ENCODE data around the gene CD59.

Gene CD59

GRCh38 chr11:33772870-33773269, 36.6 kb upstream of the CD59 start:
- Histone ChIP-seq H3K36me3 (ENCODE audit: insufficient read depth, low read depth, low read length) (peaks cover 9% of the 10 kb centered on the region), H3K27ac (ENCODE audit: low read length) (no peak overlapping the region), H3K9me3 (ENCODE audit: insufficient read depth, low read depth, low read length) (no peaks in the 10 kb centered on the region), H3K27me3 (ENCODE audit: insufficient read depth, low read length) (peaks cover 37% of the 10 kb centered on the region), H3K9ac (ENCODE audit: low read depth, low read length) (no peak overlapping the region), H3K4me3 (ENCODE audit: low read length) (peak overlapping the region; percentile 85; the same call in 1 of the 2 replicates), H3K4me1 (ENCODE audit: insufficient read depth, low read length) (peaks cover 11% of the 10 kb centered on the region)

- Histone ChIP-seq H3K9me3 (ENCODE audit: insufficient read depth, low read depth, low read length) (no peaks in the 10 kb centered on the region), H3K4me1 (ENCODE audit: insufficient read depth, low read length) (peaks cover 9% of the 10 kb centered on the region), H3K9ac (ENCODE audit: low read depth, low read length) (no peak overlapping the region), H3K4me3 (ENCODE audit: low read length) (no peak overlapping the region), H3K27me3 (ENCODE audit: insufficient read depth, low read length) (peaks cover 37% of the 10 kb centered on the region), H3K27ac (ENCODE audit: low read length) (no peak overlapping the region), H3K36me3 (ENCODE audit: insufficient read depth, low read depth, low read length) (peaks cover 13% of the 10 kb centered on the region)
Observed at GRCh38 chr11:33772300-33772699, 36.1 kb upstream of the CD59 start.

- no peaks in the 10 kb centered on the region for H3K9me3 ChIP-seq (ENCODE audit: insufficient read depth, low read depth, low read length)
- H3K27me3 ChIP-seq (ENCODE audit: insufficient read depth, low read length) = peaks cover 22% of the 10 kb centered on the region
- H3K27ac ChIP-seq (ENCODE audit: low read length) = no peak overlapping the region
- peaks cover 30% of the 10 kb centered on the region for H3K36me3 ChIP-seq (ENCODE audit: insufficient read depth, low read depth, low read length)
- peaks cover 7% of the 10 kb centered on the region for H3K4me1 ChIP-seq (ENCODE audit: insufficient read depth, low read length)
- H3K4me3 ChIP-seq (ENCODE audit: low read length) = no peak overlapping the region
- H3K9ac ChIP-seq (ENCODE audit: low read depth, low read length) = no peak overlapping the region
Observed at GRCh38 chr11:33770236-33770635, 34.0 kb upstream of the CD59 start.

- Histone ChIP-seq H3K36me3 (ENCODE audit: insufficient read depth, low read depth, low read length) (peaks cover 34% of the 10 kb centered on the region), H3K9me3 (ENCODE audit: insufficient read depth, low read depth, low read length) (no peaks in the 10 kb centered on the region), H3K9ac (ENCODE audit: low read depth, low read length) (no peak overlapping the region), H3K27me3 (ENCODE audit: insufficient read depth, low read length) (peaks cover 15% of the 10 kb centered on the region), H3K4me1 (ENCODE audit: insufficient read depth, low read length) (peaks cover 7% of the 10 kb centered on the region), H3K4me3 (ENCODE audit: low read length) (no peak overlapping the region), H3K27ac (ENCODE audit: low read length) (no peak overlapping the region)
Observed at GRCh38 chr11:33769542-33769941, 33.3 kb upstream of the CD59 start.

GRCh38 chr11:33767624-33768023, 31.4 kb upstream of the CD59 start:
- Histone ChIP-seq H3K27me3 (ENCODE audit: insufficient read depth, low read length) (peaks cover 3% of the 10 kb centered on the region), H3K9me3 (ENCODE audit: insufficient read depth, low read depth, low read length) (no peaks in the 10 kb centered on the region), H3K36me3 (ENCODE audit: insufficient read depth, low read depth, low read length) (peaks cover 39% of the 10 kb centered on the region), H3K4me1 (ENCODE audit: insufficient read depth, low read length) (peaks cover 3% of the 10 kb centered on the region; the same call in 1 of the 2 replicates), H3K4me3 (ENCODE audit: low read length) (no peak overlapping the region), H3K27ac (ENCODE audit: low read length) (no peak overlapping the region), H3K9ac (ENCODE audit: low read depth, low read length) (no peak overlapping the region)

GRCh38 chr11:33766085-33766484, 29.9 kb upstream of the CD59 start:
- H3K27ac ChIP-seq (ENCODE audit: low read length) = no peak overlapping the region
- peaks cover 3% of the 10 kb centered on the region; the same call in 1 of the 2 replicates for H3K4me1 ChIP-seq (ENCODE audit: insufficient read depth, low read length)
- no peaks in the 10 kb centered on the region for H3K27me3 ChIP-seq (ENCODE audit: insufficient read depth, low read length)
- no peaks in the 10 kb centered on the region for H3K9me3 ChIP-seq (ENCODE audit: insufficient read depth, low read depth, low read length)
- H3K4me3 ChIP-seq (ENCODE audit: low read length) = no peak overlapping the region
- H3K36me3 ChIP-seq (ENCODE audit: insufficient read depth, low read depth, low read length) = peaks cover 39% of the 10 kb centered on the region
- no peak overlapping the region for H3K9ac ChIP-seq (ENCODE audit: low read depth, low read length)

- H3K9ac ChIP-seq (ENCODE audit: low read depth, low read length) = no peak overlapping the region
- no peak overlapping the region for H3K4me3 ChIP-seq (ENCODE audit: low read length)
- no peaks in the 10 kb centered on the region for H3K9me3 ChIP-seq (ENCODE audit: insufficient read depth, low read depth, low read length)
- H3K27me3 ChIP-seq (ENCODE audit: insufficient read depth, low read length) = no peaks in the 10 kb centered on the region
- H3K27ac ChIP-seq (ENCODE audit: low read length) = no peak overlapping the region
- H3K36me3 ChIP-seq (ENCODE audit: insufficient read depth, low read depth, low read length) = peaks cover 26% of the 10 kb centered on the region
- H3K4me1 ChIP-seq (ENCODE audit: insufficient read depth, low read length) = no peaks in the 10 kb centered on the region
Observed at GRCh38 chr11:33761471-33761870, 25.2 kb upstream of the CD59 start.

- Histone ChIP-seq H3K9ac (ENCODE audit: low read depth, low read length) (no peak overlapping the region), H3K9me3 (ENCODE audit: insufficient read depth, low read depth, low read length) (no peaks in the 10 kb centered on the region), H3K4me1 (ENCODE audit: insufficient read depth, low read length) (no peaks in the 10 kb centered on the region), H3K4me3 (ENCODE audit: low read length) (no peak overlapping the region), H3K36me3 (ENCODE audit: insufficient read depth, low read depth, low read length) (peaks cover 18% of the 10 kb centered on the region), H3K27me3 (ENCODE audit: insufficient read depth, low read length) (no peaks in the 10 kb centered on the region), H3K27ac (ENCODE audit: low read length) (no peak overlapping the region)
Observed at GRCh38 chr11:33753304-33753967, 17.2 kb upstream of the CD59 start.

- Histone ChIP-seq H3K27ac (ENCODE audit: low read length) (no peak overlapping the region), H3K9me3 (ENCODE audit: insufficient read depth, low read depth, low read length) (no peaks in the 10 kb centered on the region), H3K9ac (ENCODE audit: low read depth, low read length) (no peak overlapping the region), H3K27me3 (ENCODE audit: insufficient read depth, low read length) (no peaks in the 10 kb centered on the region), H3K4me3 (ENCODE audit: low read length) (no peak overlapping the region), H3K4me1 (ENCODE audit: insufficient read depth, low read length) (no peaks in the 10 kb centered on the region), H3K36me3 (ENCODE audit: insufficient read depth, low read depth, low read length) (peaks cover 20% of the 10 kb centered on the region)
Observed at GRCh38 chr11:33751878-33752277, 15.7 kb upstream of the CD59 start.

GRCh38 chr11:33747979-33748378, 11.8 kb upstream of the CD59 start:
- Histone ChIP-seq H3K9ac (ENCODE audit: low read depth, low read length) (no peak overlapping the region), H3K27ac (ENCODE audit: low read length) (no peak overlapping the region), H3K9me3 (ENCODE audit: insufficient read depth, low read depth, low read length) (no peaks in the 10 kb centered on the region), H3K27me3 (ENCODE audit: insufficient read depth, low read length) (no peaks in the 10 kb centered on the region), H3K36me3 (ENCODE audit: insufficient read depth, low read depth, low read length) (peaks cover 16% of the 10 kb centered on the region), H3K4me1 (ENCODE audit: insufficient read depth, low read length) (no peaks in the 10 kb centered on the region), H3K4me3 (ENCODE audit: low read length) (no peak overlapping the region)

GRCh38 chr11:33743291-33743690, 7.1 kb upstream of the CD59 start:
- Histone ChIP-seq H3K4me3 (ENCODE audit: low read length) (no peak overlapping the region), H3K27ac (ENCODE audit: low read length) (no peak overlapping the region), H3K27me3 (ENCODE audit: insufficient read depth, low read length) (no peaks in the 10 kb centered on the region; the same call in 1 of the 2 replicates), H3K9me3 (ENCODE audit: insufficient read depth, low read depth, low read length) (no peaks in the 10 kb centered on the region), H3K9ac (ENCODE audit: low read depth, low read length) (no peak overlapping the region), H3K36me3 (ENCODE audit: insufficient read depth, low read depth, low read length) (peaks cover 11% of the 10 kb centered on the region; the same call in 1 of the 2 replicates), H3K4me1 (ENCODE audit: insufficient read depth, low read length) (no peaks in the 10 kb centered on the region)

GRCh38 chr11:33742249-33742851, 6.1 kb upstream of the CD59 start:
- no peak overlapping the region for H3K27ac ChIP-seq (ENCODE audit: low read length)
- H3K9ac ChIP-seq (ENCODE audit: low read depth, low read length) = no peak overlapping the region
- H3K4me1 ChIP-seq (ENCODE audit: insufficient read depth, low read length) = no peaks in the 10 kb centered on the region
- H3K36me3 ChIP-seq (ENCODE audit: insufficient read depth, low read depth, low read length) = peaks cover 11% of the 10 kb centered on the region; the same call in 1 of the 2 replicates
- H3K4me3 ChIP-seq (ENCODE audit: low read length) = no peak overlapping the region
- no peaks in the 10 kb centered on the region for H3K9me3 ChIP-seq (ENCODE audit: insufficient read depth, low read depth, low read length)
- no peaks in the 10 kb centered on the region; the same call in 1 of the 2 replicates for H3K27me3 ChIP-seq (ENCODE audit: insufficient read depth, low read length)
